Ishikawa (cell line): Measurements from ENCODE around the gene FGD3.

Experiments
- CEBPB ChIP-seq: IDR thresholded peaks from 2 replicates; pipeline ENCODE4 v1.6.1; 2012
- CREB1 ChIP-seq: IDR thresholded peaks from 2 replicates; pipeline ENCODE4 v1.6.1; 2012; ENCODE audit warnings: low read depth
- EGR1 ChIP-seq: IDR thresholded peaks from 2 replicates; pipeline ENCODE4 v1.6.1; 2012
- EP300 ChIP-seq: IDR thresholded peaks from 2 replicates; pipeline ENCODE4 v1.6.1; 2012; ENCODE audit warnings: borderline replicate concordance
- FOXM1 ChIP-seq: IDR thresholded peaks from 2 replicates; pipeline ENCODE4 v1.6.1; 2012; ENCODE audit warnings: low read depth, borderline replicate concordance
- MAX ChIP-seq: IDR thresholded peaks from 2 replicates; pipeline ENCODE4 v1.6.1; 2012
- NFIC ChIP-seq: IDR thresholded peaks from 2 replicates; pipeline ENCODE4 v1.6.1; 2012
- RAD21 ChIP-seq: IDR thresholded peaks from 2 replicates; pipeline ENCODE4 v1.6.1; 2012; ENCODE audit warnings: low read depth
- REST ChIP-seq: IDR thresholded peaks from 2 replicates; pipeline ENCODE4 v1.6.1; 2012; ENCODE audit warnings: low read depth, mild to moderate bottlenecking
- TAF1 ChIP-seq: IDR thresholded peaks from 2 replicates; pipeline ENCODE4 v1.6.1; 2012; ENCODE audit warnings: low read depth, mild to moderate bottlenecking
- TCF12 ChIP-seq: IDR thresholded peaks from 2 replicates; pipeline ENCODE4 v1.6.1; 2012; ENCODE audit warnings: low read depth
- TEAD4 ChIP-seq: IDR thresholded peaks from 2 replicates; pipeline ENCODE4 v1.6.1; 2012
- USF1 ChIP-seq: IDR thresholded peaks from 2 replicates; pipeline ENCODE4 v1.6.1; 2012
- YY1 ChIP-seq: IDR thresholded peaks from 2 replicates; pipeline ENCODE4 v1.6.1; 2012; ENCODE audit warnings: low read depth
- ZBTB7A ChIP-seq: IDR thresholded peaks from 2 replicates; pipeline ENCODE4 v1.6.1; 2012; ENCODE audit warnings: low read depth

FGD3 gene

GRCh38 chr9:92948632-92949031 lies 1.3 kb downstream of the FGD3 start:
- no peak for TF ChIP-seq TEAD4
- TF ChIP-seq YY1: no peak
- TF ChIP-seq MAX: no peak
- no peak for TF ChIP-seq EGR1
- no peak for TF ChIP-seq TAF1
- no peak for TF ChIP-seq ZBTB7A
- TF ChIP-seq NFIC: no peak
- TF ChIP-seq FOXM1: no peak
- no peak for TF ChIP-seq CEBPB
- no peak for TF ChIP-seq RAD21
- TF ChIP-seq TCF12: no peak
- TF ChIP-seq EP300: no peak
- TF ChIP-seq CREB1: no peak
- no peak for TF ChIP-seq USF1
- no peak for TF ChIP-seq REST

GRCh38 chr9:92949266-92949982 lies 2.1 kb downstream of the FGD3 start:
- no peak for TF ChIP-seq NFIC
- TF ChIP-seq CEBPB: no peak
- no peak for TF ChIP-seq FOXM1
- TF ChIP-seq EGR1: no peak
- TF ChIP-seq TAF1: no peak
- TF ChIP-seq REST: no peak
- TF ChIP-seq USF1: no peak
- TF ChIP-seq RAD21: no peak
- TF ChIP-seq EP300: no peak
- no peak for TF ChIP-seq TCF12

GRCh38 chr9:92950359-92950955 lies 3.1 kb downstream of the FGD3 start:
- TF ChIP-seq CREB1 (no peak), YY1 (no peak), REST (no peak), USF1 (no peak), ZBTB7A (no peak), FOXM1 (no peak), TCF12 (no peak), TAF1 (no peak), MAX (no peak)
